ENCODE measurements around the gene ARX. TPM values are rescaled to one million over a fixed set of nuclear protein-coding genes. Genes with fewer than 3 reads are reported as not detected.

Gene ARX
- total RNA-seq, 1 experiment from 2014 or later: not detected

DNA sequence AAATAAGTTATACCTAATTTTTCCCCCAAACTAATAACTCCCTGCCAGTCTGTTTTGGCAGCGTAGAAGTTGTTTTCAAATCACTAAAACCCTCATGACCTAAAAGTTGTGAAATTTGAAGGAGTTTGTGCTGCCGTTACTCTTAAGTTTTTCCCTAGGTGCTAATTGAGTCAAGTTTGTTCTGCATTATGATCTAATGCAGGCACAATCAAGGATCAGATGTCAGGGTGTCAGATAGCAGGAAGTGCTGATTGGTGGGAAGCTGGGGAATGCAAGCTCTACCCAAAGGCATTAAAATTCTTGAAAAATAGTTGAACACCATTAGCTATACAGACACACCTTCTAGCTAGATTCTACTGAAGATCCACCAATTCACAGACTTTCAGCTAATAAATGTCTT is 51.9 kb downstream of the ARX start:
- in situ Hi-C loops (cut with HindIII; ENCODE audit: low pct_unique_long_range_greater_than_20kb, low sequenced_read_pairs): no loop called here
- no peak for DNase-seq (ENCODE audit: low read depth)

DNA sequence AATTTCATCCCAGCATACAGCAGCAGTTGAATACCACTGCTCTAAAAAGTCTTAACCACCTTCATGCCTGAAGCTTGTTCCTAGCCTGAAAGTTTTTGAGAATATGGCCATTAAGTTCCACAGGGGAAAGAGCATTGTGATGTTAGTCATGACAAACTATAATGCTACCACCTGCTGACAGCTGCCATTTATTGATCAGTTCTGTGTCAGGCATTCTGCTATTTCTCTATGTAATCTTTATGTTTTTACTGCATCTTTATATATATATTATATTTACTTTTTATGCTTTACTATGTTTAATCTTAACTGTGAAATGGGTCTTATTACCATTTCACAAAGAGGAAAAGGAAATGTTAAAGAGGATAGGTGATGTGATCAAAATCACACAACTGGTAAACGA is 54.0 kb downstream of the ARX start:
- in situ Hi-C loops (cut with HindIII; ENCODE audit: low pct_unique_long_range_greater_than_20kb, low sequenced_read_pairs): no loop called here
- DNase-seq (ENCODE audit: low read depth): no peak

GRCh38 chrX:24956828-24957227 is 58.9 kb downstream of the ARX start:
- in situ Hi-C loops (cut with HindIII; ENCODE audit: low pct_unique_long_range_greater_than_20kb, low sequenced_read_pairs): no loop called here
- no peak for DNase-seq (ENCODE audit: low read depth)

DNA sequence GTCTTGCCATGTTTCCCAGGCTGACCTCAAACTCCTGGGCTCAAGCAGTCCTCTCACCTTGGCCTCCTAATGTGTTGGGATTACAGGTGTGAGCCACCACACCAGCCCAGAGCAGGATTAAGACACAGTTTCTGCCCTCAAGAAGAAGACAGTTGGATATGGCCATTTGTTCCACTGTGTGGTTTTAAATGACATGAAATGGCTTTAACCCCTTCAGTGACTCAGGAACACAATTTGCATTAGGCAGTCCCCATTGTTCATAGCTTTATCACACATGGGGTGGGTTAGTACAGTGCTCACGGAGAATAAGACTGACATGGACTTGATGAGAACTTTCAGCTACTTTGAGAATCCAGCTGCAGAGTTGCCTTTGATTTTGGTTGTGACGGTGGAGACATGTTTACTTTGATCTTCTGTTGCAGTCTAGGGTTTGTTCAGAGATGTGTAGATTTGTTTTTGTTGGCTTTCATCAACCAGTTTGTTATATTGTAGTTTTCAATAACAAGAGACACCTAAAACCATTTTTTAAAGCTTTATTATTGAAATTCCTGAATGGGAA is 60.3 kb downstream of the ARX start:
- in situ Hi-C loops (cut with HindIII; ENCODE audit: low pct_unique_long_range_greater_than_20kb, low sequenced_read_pairs): no loop called here
- no peak for DNase-seq (ENCODE audit: low read depth)

- in situ Hi-C loops (cut with HindIII; ENCODE audit: low pct_unique_long_range_greater_than_20kb, low sequenced_read_pairs): no loop called here
- no peak for DNase-seq (ENCODE audit: low read depth)
Measured at GRCh38 chrX:24954732-24955131, 61.0 kb downstream of the ARX start.

Measured in Caki2 (cell line).